Nephron progenitor cell (in vitro differentiated cells): ENCODE measurements around the gene TIAM2.

Experiments
- DNase-seq: peaks from one replicate; pipeline ENCODE4 v3.0.0; 2021
- H3K27ac Mint-ChIP-seq: 2 replicates; pipeline ENCODE4 v1.8.0; 2021; ENCODE audit warnings: mild to moderate bottlenecking, moderate library complexity, mixed read lengths
- H3K27me3 Mint-ChIP-seq: 2 replicates; pipeline ENCODE4 v1.8.0; 2021; ENCODE audit warnings: mild to moderate bottlenecking, low read depth, mixed read lengths; ENCODE audit not compliant: poor library complexity
- H3K36me3 Mint-ChIP-seq: 2 replicates; pipeline ENCODE4 v1.8.0; 2021; ENCODE audit warnings: low read depth, mixed read lengths
- H3K4me1 Mint-ChIP-seq: 2 replicates; pipeline ENCODE4 v1.8.0; 2021; ENCODE audit warnings: mixed read lengths
- H3K4me3 Mint-ChIP-seq: 2 replicates; pipeline ENCODE4 v1.8.0; 2021; ENCODE audit warnings: mild to moderate bottlenecking, moderate library complexity, mixed read lengths
- H3K9me3 Mint-ChIP-seq: 2 replicates; pipeline ENCODE4 v1.8.0; 2021; ENCODE audit warnings: mild to moderate bottlenecking, moderate library complexity, mixed read lengths
- CTCF ChIP-seq: fragments of 200-600 bp; sonication (generic); IDR thresholded peaks from 2 replicates; pipeline ENCODE4 v1.5.0; 2021; ENCODE audit warnings: antibody characterized with exemption

Gene TIAM2

GRCh38 chr6:155248008-155249001, 253.2 kb downstream of the TIAM2 start:
- no peaks in the 10 kb centered on the region for H3K27me3 Mint-ChIP-seq
- H3K36me3 Mint-ChIP-seq, result peaks cover 31% of the 10 kb centered on the region
- no peak overlapping the region for H3K27ac Mint-ChIP-seq
- no peaks in the 10 kb centered on the region for H3K9me3 Mint-ChIP-seq
- peak; percentile 54 for TF ChIP-seq CTCF
- peaks cover 7% of the 10 kb centered on the region for H3K4me1 Mint-ChIP-seq
- H3K4me3 Mint-ChIP-seq, result no peak overlapping the region
- DNase-seq, result peak; percentile 47

GRCh38 chr6:155250701-155251381, 255.7 kb downstream of the TIAM2 start:
- Mint-ChIP-seq H3K27ac (no peak overlapping the region), H3K36me3 (peaks cover 41% of the 10 kb centered on the region), H3K4me3 (no peak overlapping the region), H3K27me3 (no peaks in the 10 kb centered on the region), H3K9me3 (no peaks in the 10 kb centered on the region), H3K4me1 (peaks cover 11% of the 10 kb centered on the region)
- no peak for TF ChIP-seq CTCF
- DNase-seq, result no peak

GRCh38 chr6:155252581-155252980, 257.5 kb downstream of the TIAM2 start:
- DNase-seq, result no peak

GRCh38 chr6:155253337-155253736, 258.2 kb downstream of the TIAM2 start:
- Mint-ChIP-seq H3K4me3 (no peak overlapping the region), H3K27me3 (peaks cover 2% of the 10 kb centered on the region), H3K36me3 (peaks cover 45% of the 10 kb centered on the region), H3K9me3 (no peaks in the 10 kb centered on the region), H3K4me1 (peaks cover 9% of the 10 kb centered on the region), H3K27ac (peak overlapping the region; percentile 97)
- no peak for DNase-seq
- TF ChIP-seq CTCF, result no peak

More at GRCh38 chr6:155252581-155252980, 257.5 kb downstream of the TIAM2 start:
- Mint-ChIP-seq H3K4me3 (no peak overlapping the region), H3K9me3 (no peaks in the 10 kb centered on the region), H3K36me3 (peaks cover 43% of the 10 kb centered on the region), H3K4me1 (peaks cover 11% of the 10 kb centered on the region), H3K27ac (peak overlapping the region; percentile 73), H3K27me3 (peaks cover 2% of the 10 kb centered on the region)
- no peak for TF ChIP-seq CTCF

- TF ChIP-seq CTCF, result no peak
- peaks cover 6% of the 10 kb centered on the region for H3K4me1 Mint-ChIP-seq
- H3K27me3 Mint-ChIP-seq, result peaks cover 2% of the 10 kb centered on the region
- peaks cover 42% of the 10 kb centered on the region for H3K36me3 Mint-ChIP-seq
- no peaks in the 10 kb centered on the region for H3K9me3 Mint-ChIP-seq
- no peak overlapping the region for H3K4me3 Mint-ChIP-seq
- no peak overlapping the region for H3K27ac Mint-ChIP-seq
- DNase-seq, result no peak
Measured at GRCh38 chr6:155254139-155254538, 259.0 kb downstream of the TIAM2 start.
